Measurements from ENCODE around the gene BLM.

Gene BLM

DNA sequence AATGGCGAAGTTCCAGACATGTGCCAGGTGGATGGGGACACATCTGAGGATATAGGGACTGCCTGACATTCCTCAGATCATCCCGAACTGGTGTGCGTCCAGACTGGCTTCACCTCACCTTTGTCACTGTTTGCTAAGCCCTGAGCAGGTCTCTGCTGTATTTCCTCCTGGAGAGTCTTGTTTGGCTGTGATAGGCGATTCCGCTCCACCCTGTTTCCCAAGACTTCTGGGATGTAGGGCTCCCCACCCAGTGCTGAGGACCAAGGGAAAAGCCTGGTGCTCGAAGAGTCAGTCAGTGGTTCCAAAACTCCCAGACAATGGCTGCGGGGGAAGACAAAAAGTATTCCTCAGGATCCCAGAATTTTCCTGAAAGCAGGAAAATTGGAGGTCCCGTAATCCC, 140.2 kb downstream of the BLM start:
- no peak for DNase-seq

GRCh38 chr15:90857883-90858443, 140.8 kb downstream of the BLM start:
- no peak for DNase-seq

DNA sequence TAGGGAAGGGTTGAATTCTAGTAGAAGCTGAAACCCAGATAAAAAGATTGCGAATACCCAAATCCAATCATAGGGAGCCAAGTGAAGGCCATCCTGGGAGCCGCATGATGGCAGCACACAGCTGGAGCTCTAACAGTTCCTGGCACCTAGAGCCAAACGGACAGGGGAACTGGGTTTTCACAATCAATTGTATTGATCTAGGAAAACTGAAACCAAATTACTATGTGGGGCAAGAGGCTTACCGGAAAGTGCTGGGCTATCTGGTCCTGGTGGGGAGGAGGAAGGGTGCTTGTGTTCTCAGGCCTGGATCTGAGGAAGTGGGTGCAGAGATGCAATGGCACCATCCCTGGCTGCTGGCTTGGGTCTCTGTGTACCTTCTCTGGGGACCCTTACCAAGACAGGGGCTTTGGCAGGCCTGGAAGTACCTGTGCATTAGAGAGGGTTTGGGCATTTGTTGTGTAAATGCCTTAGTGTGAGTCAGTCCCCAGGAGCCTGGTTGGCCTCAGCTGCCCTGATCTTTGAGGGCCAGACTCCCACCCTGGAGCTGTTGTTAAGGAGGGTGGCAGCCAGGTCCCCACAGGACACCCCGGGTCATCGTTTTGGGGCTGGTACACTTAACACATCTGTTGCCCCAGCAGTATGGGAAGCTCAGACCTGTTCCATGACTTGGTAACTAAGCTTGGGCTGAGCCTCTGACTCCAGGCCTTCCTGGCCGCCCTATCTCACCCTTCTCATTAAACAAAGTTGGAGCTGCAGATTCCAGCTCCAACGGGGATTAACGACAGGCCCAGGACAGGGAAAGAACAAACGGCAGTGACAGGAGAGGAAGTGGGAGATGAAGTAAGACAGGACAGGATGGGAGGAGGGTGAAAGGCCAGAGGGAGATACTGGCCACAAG, 142.3 kb downstream of the BLM start:
- DNase-seq: no peak

DNA sequence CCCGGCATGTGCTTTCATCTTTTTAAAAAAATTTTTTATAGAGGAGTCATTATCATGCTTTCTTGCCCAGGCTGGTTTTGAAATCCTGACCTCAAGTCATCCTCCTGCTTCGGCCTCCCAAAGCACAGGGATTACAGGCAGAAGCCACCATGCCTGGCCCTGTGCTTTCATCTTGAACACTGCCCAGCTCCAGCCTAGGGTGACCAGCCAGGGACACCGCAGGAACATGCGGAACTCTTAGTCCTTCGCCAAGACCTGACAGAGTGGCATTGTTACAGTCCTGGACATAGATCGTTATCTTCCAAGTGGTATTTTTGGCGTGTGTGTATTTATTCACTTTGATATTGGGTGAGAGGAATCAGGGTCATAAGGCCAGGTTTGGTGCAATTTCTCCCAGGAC, 143.3 kb downstream of the BLM start:
- DNase-seq: no peak

- DNase-seq: peak; percentile 29
Measured at GRCh38 chr15:90860942-90861675, 144.0 kb downstream of the BLM start.

GRCh38 chr15:90862487-90862886, 145.3 kb downstream of the BLM start:
- no peak for DNase-seq

DNA sequence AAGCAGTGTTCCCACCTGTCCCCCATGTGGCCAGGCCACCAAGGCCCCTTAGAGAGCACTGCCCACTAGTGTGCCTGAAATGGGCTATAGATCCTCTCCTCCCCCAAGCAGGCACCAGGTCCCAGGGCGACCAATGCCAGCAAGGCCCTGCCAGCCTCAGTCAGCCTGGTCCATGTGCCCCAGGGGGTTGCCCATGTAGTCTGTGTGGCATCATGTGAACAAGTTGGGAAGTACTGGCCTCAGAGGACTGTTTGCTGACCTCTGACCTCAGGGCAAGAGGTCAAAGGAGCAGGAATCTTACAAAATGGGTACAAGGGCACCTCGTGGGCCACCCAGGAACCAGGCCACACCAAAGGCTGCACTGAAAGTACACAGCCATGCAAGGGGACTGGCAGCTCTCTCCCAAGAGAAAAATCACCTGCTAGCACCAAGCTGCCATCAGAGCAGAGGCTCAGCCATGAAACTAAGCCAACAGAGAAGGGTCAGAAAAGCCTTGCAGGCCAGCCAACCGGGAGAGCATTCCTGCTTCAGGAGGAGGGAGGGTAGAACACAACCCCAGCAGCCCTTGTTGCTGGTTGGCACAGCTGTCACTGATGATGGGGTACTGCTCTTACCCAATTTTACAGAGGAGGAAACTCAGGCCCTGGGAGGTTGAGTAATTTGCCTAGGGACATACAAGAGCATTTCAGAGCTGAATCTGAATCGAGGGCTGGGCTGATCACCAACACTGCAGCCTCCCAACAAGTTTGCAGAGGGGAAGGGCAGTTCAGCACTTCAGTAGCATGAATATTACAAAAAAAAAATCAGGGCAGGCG, 146.0 kb downstream of the BLM start:
- DNase-seq: no peak

DNA sequence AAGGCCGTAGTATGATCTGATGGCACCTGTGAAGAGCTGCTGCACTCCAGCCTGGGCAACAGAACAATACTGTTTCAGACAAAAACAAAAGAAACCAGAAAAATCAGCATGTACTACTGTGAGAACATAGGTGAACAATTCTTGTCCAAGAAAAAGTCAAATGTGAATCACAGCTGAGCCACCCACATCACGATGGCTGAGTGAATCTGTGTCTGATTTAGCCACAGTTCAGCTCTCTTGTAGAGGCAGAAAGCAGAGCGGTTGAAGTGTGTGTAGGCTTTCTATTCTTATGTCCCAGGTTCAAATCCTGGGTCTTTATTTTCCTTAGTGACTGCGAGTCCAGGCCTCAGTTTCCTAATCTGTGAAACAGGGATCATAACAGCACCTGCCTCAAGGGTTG, 146.8 kb downstream of the BLM start:
- DNase-seq: no peak

DNA sequence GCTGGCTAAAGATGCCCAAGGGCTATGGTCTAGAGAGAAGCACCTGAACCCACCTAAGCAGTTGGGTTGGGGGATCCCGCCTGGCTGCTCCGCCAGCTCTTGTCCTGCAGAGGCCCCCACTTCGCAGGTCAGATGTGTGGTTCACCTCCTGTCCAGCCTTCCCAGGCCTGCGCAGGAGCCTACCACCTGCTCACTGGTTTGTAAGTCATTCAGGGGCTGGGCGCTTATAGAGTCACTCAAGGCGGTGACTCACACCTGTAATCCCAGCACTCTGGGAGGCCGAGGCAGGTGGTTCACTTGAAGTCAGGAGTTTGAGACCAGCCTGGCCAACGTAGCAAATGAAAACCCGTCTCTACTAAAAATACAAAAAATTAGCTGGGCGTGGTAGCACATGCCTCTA, 147.4 kb downstream of the BLM start:
- DNase-seq: no peak

DNA sequence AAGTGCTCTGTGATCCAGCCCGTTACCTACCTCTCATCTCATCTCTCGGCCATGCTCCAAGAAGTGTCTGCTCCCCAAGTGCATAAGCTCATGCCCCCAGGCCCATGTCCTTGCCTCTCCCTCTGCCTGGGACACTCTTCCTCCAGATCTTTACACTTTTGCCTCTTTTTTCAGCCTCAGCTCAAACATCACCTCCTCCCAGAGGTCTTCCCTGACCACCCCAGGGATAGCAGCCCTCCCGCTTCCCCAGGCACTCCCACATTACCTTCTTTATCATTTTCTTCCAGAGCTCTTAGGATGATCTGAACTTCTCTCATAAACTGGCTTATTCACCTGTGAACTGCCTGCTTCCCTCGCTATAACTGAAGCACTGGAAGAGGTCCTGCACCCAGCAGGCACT, 148.6 kb downstream of the BLM start:
- no peak for DNase-seq
